GM12878 (cell line): ENCODE data around the gene TMEM30A. TPM values are rescaled to one million over a fixed set of nuclear protein-coding genes. Genes with fewer than 3 reads are reported as not detected.

Experiments used
- ATAC-seq: fragments of 200-7000 bp; cut with Tn5 transposase; 3 replicates; pipeline ENCODE4 v1.9.1; 2020; ENCODE audit warnings: mild to moderate bottlenecking, moderate library complexity
- BruUV-seq: library from RNA; stranded (reverse); fragments of 400-500 nt; replicated peaks from 2 replicates; lab custom pipeline; 2021; lab: Mats Ljungman, UMichigan
- CTCF ChIA-PET: fragments of 300-600 bp; sonication (Branson Sonifier 250); formaldehyde crosslinking; extraction: SDS; loops from one replicate; lab custom pipeline; 2021; ENCODE audit warnings: inconsistent platforms; lab: Yijun Ruan, JAX
- POLR2A ChIA-PET: fragments of 350-600 bp; formaldehyde crosslinking; extraction: SDS; loops from one replicate; lab custom pipeline; 2021; ENCODE audit warnings: inconsistent platforms; lab: Charles Lee
- RAD21 ChIA-PET: fragments of 300-600 bp; sonication (Branson Sonifier 250); formaldehyde crosslinking; loops from one replicate; lab custom pipeline; 2023; ENCODE audit warnings: antibody characterized with exemption; ENCODE audit not compliant: unreplicated experiment; lab: Charles Lee
- SMC1A ChIA-PET: fragments of 300-600 bp; sonication (Branson Sonifier 250); formaldehyde crosslinking; loops from one replicate; lab custom pipeline; 2023; ENCODE audit not compliant: unreplicated experiment, uncharacterized antibody; lab: Charles Lee
- DNase-seq: peaks from one replicate; pipeline ENCODE4 v3.0.0-alpha.2; 2011; ENCODE audit warnings: low read depth, low spot score
- FAIRE-seq: peaks from 3 replicates; lab custom pipeline; 2011; peaks lifted over from hg19 to GRCh38; lab: Jason Lieb, UNC
- H2AFZ ChIP-seq: 2 replicates; pipeline ENCODE4 v1.6.0; 2011; ENCODE audit warnings: low read depth, low read length, control low read depth; ENCODE audit not compliant: control insufficient read depth
- H3K27ac ChIP-seq: 2 replicates; pipeline ENCODE4 v1.5.1; 2011; ENCODE audit warnings: control low read depth; ENCODE audit not compliant: control insufficient read depth, insufficient read depth
- H3K27me3 ChIP-seq, 2 experiments: replicated peaks in 1 of 2; 2 replicates each; pipeline versions ENCODE4 v1.6.0 to v1.6.1; 2011; ENCODE audit warnings: low read length in 1 of 2; ENCODE audit not compliant: control insufficient read depth in 2 of 2, insufficient read depth in 2 of 2
- H3K36me3 ChIP-seq, 2 experiments: 2 replicates each; pipeline ENCODE4 v1.5.1; 2011; ENCODE audit warnings: low read length in 1 of 2; ENCODE audit not compliant: control insufficient read depth in 2 of 2, insufficient read depth in 2 of 2
- H3K4me1 ChIP-seq: 2 replicates; pipeline ENCODE4 v1.6.1; 2011; ENCODE audit warnings: mild to moderate bottlenecking, low read length, moderate library complexity, mixed read lengths; ENCODE audit not compliant: control insufficient read depth, insufficient read depth
- H3K4me2 ChIP-seq: 2 replicates; pipeline ENCODE4 v1.6.0; 2011; ENCODE audit warnings: control low read depth; ENCODE audit not compliant: control insufficient read depth, insufficient read depth
- H3K4me3 ChIP-seq: fragments of 200-600 bp; sonication (generic); 2 replicates; pipeline ENCODE4 v1.5.1; 2016
- H3K79me2 ChIP-seq: 2 replicates; pipeline ENCODE4 v1.6.0; 2011; ENCODE audit warnings: low read length; ENCODE audit not compliant: control insufficient read depth, insufficient read depth
- H3K9ac ChIP-seq: 2 replicates; pipeline ENCODE4 v1.8.0; 2011; ENCODE audit warnings: low read length, control low read depth, mixed read lengths; ENCODE audit not compliant: control insufficient read depth, insufficient read depth
- H3K9me3 ChIP-seq: replicated peaks from 3 replicates; pipeline ENCODE4 v1.5.1; 2011; ENCODE audit warnings: mild to moderate bottlenecking, low read length; ENCODE audit not compliant: control insufficient read depth, insufficient read depth
- H4K20me1 ChIP-seq: 2 replicates; pipeline ENCODE4 v1.6.0; 2011; ENCODE audit not compliant: control insufficient read depth, insufficient read depth
- BRCA1 ChIP-seq: IDR thresholded peaks from 2 replicates; pipeline ENCODE4 v1.6.1; 2011; ENCODE audit warnings: low read depth, low read length, improper control_type of control experiment
- CBX5 ChIP-seq: sonication (generic); IDR thresholded peaks from 2 replicates; pipeline ENCODE4 v1.6.1; 2016; ENCODE audit warnings: low read depth, moderate library complexity, mild to moderate bottlenecking, inconsistent platforms
- CTCF ChIP-seq, 3 experiments: IDR thresholded peaks in 2 of 3; conservative IDR thresholded peaks in 1 of 3; 2 replicates each; pipeline ENCODE4 v1.5.1; 2011; ENCODE audit warnings: low read depth in 3 of 3, low read length in 3 of 3, mild to moderate bottlenecking in 3 of 3, control low read depth in 2 of 3, moderate library complexity in 2 of 3, inconsistent platforms in 1 of 3, mixed read lengths in 1 of 3; ENCODE audit not compliant: control insufficient read depth in 2 of 3, insufficient read depth in 1 of 3; ENCODE audit errors: extremely low read depth in 1 of 3
- FOS ChIP-seq: IDR thresholded peaks from 3 replicates; pipeline ENCODE4 v1.6.1; 2011; ENCODE audit warnings: borderline replicate concordance; ENCODE audit not compliant: insufficient read length; ENCODE audit errors: extremely low read depth
- MEF2B ChIP-seq: fragments of 450-650 bp; IDR thresholded peaks from 2 replicates; pipeline ENCODE4 v1.6.1; 2018; ENCODE audit warnings: mild to moderate bottlenecking, moderate library complexity; ENCODE audit not compliant: partially characterized antibody, poor library complexity, severe bottlenecking
- MYB ChIP-seq: fragments of 150-350 bp; IDR thresholded peaks from 2 replicates; pipeline ENCODE4 v1.6.1; 2014; ENCODE audit warnings: mild to moderate bottlenecking, low read depth, low read length, borderline replicate concordance
- RELB ChIP-seq: fragments of 450-650 bp; IDR thresholded peaks from 2 replicates; pipeline ENCODE4 v1.6.1; 2017; ENCODE audit warnings: low read depth, mild to moderate bottlenecking, moderate library complexity
- SKIL ChIP-seq: fragments of 450-650 bp; IDR thresholded peaks from 2 replicates; pipeline ENCODE4 v1.6.1; 2017; ENCODE audit warnings: mild to moderate bottlenecking, low read depth, inconsistent platforms; ENCODE audit not compliant: poor library complexity, severe bottlenecking
- SMARCA5 ChIP-seq: fragments of 450-650 bp; IDR thresholded peaks from 2 replicates; pipeline ENCODE4 v1.6.1; 2017; ENCODE audit warnings: mild to moderate bottlenecking
- ZBTB40 ChIP-seq: fragments of 450-650 bp; IDR thresholded peaks from 2 replicates; pipeline ENCODE4 v1.6.1; 2016; ENCODE audit warnings: mild to moderate bottlenecking, moderate library complexity, borderline replicate concordance
- ZNF217 ChIP-seq: fragments of 450-650 bp; IDR thresholded peaks from 2 replicates; pipeline ENCODE4 v1.6.1; 2017; ENCODE audit warnings: antibody characterized with exemption, mild to moderate bottlenecking
- WGBS: methylation state at CpG from one replicate; pipeline ENCODE4 v1.1.6; 2016; ENCODE audit warnings: low lambda C conversion rate; ENCODE audit not compliant: insufficient replicate concordance, insufficient coverage; ENCODE audit errors: missing lambda C conversion rate; 5-methylcytosine and 5-hydroxymethylcytosine counted together
- in situ Hi-C: fragments of 300-500 bp; cut with MboI; formaldehyde crosslinking; loops from 9 replicates; pipeline ENCODE4 v1.14.3; 2018; ENCODE audit warnings: mixed read lengths
- intact Hi-C: fragments of 100-400 bp; cut with micrococcal nuclease; formaldehyde crosslinking; loops from one replicate; pipeline ENCODE4 v1.14.2; 2022; ENCODE audit not compliant: unreplicated experiment
- polyA plus RNA-seq, 11 experiments: library from polyadenylated mRNA; depleted of rRNA in 4 of 11; unstranded in 6 of 11; stranded (reverse) in 5 of 11; fragments of >200 nt; fragmentation: Nextera tagmentation in 4 of 11; fragmentation: Illumina TruSeq in 1 of 11; extraction: Ambion mirVana in 4 of 11; extraction: Trizol in 1 of 11; gene quantifications; 1 replicate in 1 of 11; 2 replicates in 10 of 11; pipeline versions ENCODE4 v1.2.1 to v1.2.3, GENCODE V29; 2011 to 2016; ENCODE audit warnings: inconsistent platforms in 2 of 11, missing spikeins in 2 of 11, low read depth in 1 of 11
- total RNA-seq, 4 experiments: library from RNA; depleted of rRNA in 3 of 4; stranded (reverse); fragments of >200 nt in 3 of 4; fragmentation: Illumina TruSeq in 1 of 4; extraction: Trizol in 1 of 4; gene quantifications; 2 replicates each; pipeline versions ENCODE4 v1.2.1 to v1.2.3, GENCODE V29; 2013 to 2021

Gene TMEM30A
- total and polyA plus RNA-seq, 10 of the 15 experiments (the other 5 are each of a cell fraction or from before 2014, with no cell fraction given): 11.9 to 61.6 (median 43.2) TPM

GRCh38 chr6:75266716-75267291 is 17.8 kb downstream of the TMEM30A start:
- H3K36me3 ChIP-seq: peaks cover 1 to 16% of the 10 kb centered on the region in 2 experiments; a peak in 2 of 4 replicates
- no TSS peak for BruUV-seq
- H3K79me2 ChIP-seq: peaks cover 67% of the 10 kb centered on the region
- no peak overlapping the region for H3K4me2 ChIP-seq
- ATAC-seq: peak; percentile 76
- no peaks in the 10 kb centered on the region for H3K4me1 ChIP-seq
- in situ Hi-C loops: no loop called here
- ChIA-PET POLR2A (no interaction called here), SMC1A (interaction anchor here (0.5 to 8.5 kb wide), 26 partner anchors 8 to 1668 kb away, joined by 3 to 196 read pairs (median 4); partner anchors contain the start of genes FILIP1 and TMEM30A), CTCF (interaction anchor here (0.6 to 6.7 kb wide), 39 partner anchors 9 to 605 kb away, joined by 3 to 163 read pairs (median 4); partner anchors contain the start of genes COX7A2, FILIP1 and TMEM30A), RAD21 (interaction anchor here (0.5 to 9.2 kb wide), 27 partner anchors 9 to 528 kb away, joined by 3 to 142 read pairs (median 5); partner anchors contain the start of genes COX7A2, FILIP1 and TMEM30A)
- no peak overlapping the region for H3K4me3 ChIP-seq
- no peak for DNase-seq
- no peak overlapping the region for H2AFZ ChIP-seq
- no peak overlapping the region for H3K9ac ChIP-seq
- peaks cover 2% of the 10 kb centered on the region for H3K9me3 ChIP-seq
- no peaks in the 10 kb centered on the region for H4K20me1 ChIP-seq
- no peak overlapping the region for H3K27ac ChIP-seq
- intact Hi-C loops: loop anchor here (1.0 to 2.0 kb wide), 2 partner anchors 18 to 259 kb away; partner anchors contain the start of gene TMEM30A
- WGBS: 46% methylated on average over 2 of the region's 2 CpGs
- peak; percentile 84 for FAIRE-seq
- H3K27me3 ChIP-seq: no peaks in the 10 kb centered on the region
- TF ChIP-seq FOS (no peak), ZNF217 (0 out of 2 replicates have a peak, but pooled peaks have one; percentile 31), CBX5 (no peak), BRCA1 (no peak), CTCF (IDR thresholded peaks at IDR 0.05 in 2 of 3, conservative IDR thresholded peaks at IDR 0.05 in 1 of 3; ENCODE audit: control insufficient read depth in 2 of 3, extremely low read depth in 1 of 3, insufficient read depth in 1 of 3, low read depth in 3 of 3, low read length in 3 of 3) (peak; percentile 65 to 74 (median 74); a peak in 5 of 6 replicates), MYB (no peak), SMARCA5 (peak; percentile 57; the same call in 1 of the 2 replicates), MEF2B (no peak), ZBTB40 (no peak), RELB (0 out of 2 replicates have a peak, but pooled peaks have one; percentile 25), SKIL (peak; percentile 57)
